Activated T-cell treated with anti-CD3 and anti-CD28 coated beads for 1 hour (primary cell): Measurements from ENCODE around the gene C16orf74.

ENCODE experiments used
- DNase-seq: peaks from one replicate; pipeline ENCODE4 v3.0.0-alpha.2; 2020; ENCODE audit warnings: low read depth

Gene C16orf74

DNA sequence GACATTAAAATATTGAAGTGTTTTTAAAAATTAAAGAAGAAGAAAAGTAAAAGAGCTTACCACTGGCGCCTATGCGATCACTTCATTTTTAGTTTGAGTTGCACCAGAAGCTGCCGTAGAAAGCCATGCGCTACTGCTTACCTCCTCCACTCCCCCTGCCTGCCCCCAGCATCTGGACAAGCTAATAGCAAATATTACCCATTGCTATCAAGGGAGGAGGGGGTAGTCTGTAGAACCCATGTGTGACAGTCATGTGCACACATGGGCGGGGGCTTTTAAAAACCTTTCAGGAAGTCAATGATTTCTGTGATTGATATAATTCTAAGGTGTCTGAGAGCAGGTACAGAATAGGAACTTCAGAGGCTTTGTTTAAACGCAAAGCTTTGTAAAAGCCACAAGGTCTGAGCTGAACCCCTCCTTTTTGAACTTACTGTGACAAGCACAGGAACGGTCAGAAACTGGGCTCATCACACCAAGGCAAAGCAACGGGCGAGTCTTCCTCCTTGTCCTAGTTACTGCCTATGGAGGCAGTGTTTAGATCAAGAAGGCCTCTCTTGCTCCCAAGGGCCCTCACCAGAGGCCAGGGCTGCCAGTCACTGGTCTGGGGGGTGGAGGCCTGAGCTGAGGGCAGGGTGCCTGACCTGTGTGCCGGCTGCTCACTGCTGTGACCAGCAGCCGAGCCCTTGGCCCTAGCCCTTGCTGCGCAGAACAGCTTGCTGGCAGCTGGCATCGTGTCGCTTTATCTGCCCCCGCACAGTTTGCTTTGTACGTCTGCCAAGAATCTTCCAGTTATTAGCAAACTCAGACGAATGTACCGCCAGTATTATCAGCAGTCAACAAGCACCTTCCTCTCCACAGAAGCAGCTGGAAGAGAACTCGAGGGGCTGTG, 77.1 kb downstream of the C16orf74 start:
- no peak for DNase-seq

DNA sequence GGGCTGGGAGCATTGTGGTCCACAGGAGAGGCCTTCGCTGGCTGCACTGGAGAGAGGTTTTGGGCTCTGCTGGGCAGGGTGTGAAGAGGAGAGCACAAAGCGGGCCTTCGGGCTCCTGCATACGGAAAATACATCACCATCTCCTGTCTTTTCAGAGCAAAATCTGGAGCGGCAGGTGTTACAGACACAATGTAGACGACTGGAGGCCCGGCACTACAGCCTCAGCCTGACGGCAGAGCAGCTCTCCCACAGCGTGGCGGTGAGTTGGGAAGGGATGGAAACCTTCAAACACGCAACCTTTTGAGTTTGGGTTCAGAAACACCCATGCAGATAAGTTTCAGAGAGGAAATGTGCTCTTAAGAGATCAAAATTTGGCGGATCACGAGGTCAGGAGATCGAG, 80.1 kb downstream of the C16orf74 start:
- DNase-seq, result no peak

DNA sequence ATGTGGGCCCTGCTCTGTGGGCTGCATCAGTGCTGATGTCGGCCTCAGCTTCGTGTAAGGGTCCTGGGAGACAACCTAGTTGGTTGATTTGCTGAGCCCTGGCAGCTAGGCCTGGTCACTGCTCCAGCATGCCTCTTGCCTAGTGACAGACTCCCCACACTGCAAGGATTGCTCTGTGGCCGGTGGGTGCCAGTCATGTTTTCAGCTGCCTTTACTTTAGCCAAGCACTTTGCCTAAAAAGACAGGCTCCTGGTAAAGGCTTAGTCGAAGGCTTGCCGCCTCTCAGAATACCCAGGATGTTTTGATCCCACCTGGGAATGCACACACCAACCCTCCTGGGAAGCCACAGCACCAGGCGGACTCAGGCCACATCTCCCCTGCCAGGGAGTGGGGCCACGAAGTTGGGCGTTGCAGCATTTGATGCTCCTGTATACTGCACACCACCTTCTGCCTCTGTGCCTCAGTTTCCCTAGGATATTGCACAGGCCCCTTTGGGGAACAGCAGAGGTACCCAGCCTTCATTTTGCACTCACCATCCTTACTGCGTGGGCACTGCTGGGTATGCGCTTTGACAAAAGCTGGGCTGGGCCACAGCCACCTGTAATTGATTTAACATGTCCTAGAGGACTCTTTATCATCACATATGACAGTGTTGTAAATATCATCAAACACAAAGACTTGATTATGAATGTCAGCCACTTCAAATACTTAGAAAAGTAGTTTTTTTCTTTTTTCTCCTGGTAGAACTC, 82.0 kb downstream of the C16orf74 start:
- no peak for DNase-seq

DNA sequence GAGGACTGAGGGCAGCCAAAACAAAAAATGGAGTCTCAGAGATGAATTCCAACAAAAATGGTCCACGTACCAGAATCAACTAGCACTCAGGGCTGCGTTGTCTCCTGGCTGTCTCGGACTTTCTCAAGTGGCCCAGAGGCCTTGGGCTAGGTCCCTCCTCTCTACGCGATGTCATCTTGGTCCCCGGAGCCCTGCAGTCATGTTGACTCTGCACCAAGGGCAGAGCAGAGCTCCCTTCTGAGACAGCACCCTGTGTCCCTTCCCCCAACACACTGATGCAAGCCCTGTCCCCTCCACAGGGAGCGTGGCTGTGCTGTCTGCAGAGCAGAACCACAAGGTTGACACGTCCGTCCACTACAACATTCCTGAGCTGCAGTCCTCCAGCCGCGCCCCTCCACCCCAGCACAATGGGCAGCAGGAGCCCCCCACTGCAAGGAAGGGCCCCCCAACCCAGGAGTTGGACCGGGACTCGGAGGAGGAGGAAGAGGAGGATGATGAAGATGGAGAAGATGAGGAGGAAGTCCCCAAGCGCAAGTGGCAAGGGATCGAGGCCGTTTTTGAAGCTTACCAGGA, 83.0 kb downstream of the C16orf74 start:
- no peak for DNase-seq

DNA sequence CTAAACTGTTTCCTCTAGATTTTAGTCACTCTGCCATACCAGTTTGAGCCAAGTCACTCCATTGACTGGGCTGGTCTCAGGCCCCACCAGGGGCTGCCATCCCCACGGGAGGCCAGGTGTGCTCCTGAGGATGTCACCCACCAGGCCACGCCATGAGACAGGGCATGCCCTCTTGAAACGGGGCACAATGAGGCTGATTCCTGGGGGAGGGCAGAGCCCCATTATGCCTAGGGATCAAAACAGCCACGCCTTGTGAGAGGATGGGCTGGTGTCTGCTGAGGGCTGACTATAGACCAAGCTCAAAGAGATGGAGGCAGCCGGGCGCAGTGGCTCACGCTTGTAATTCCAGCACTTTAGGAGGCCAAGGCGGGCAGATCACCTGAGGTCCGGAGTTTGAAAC, 83.6 kb downstream of the C16orf74 start:
- DNase-seq, result no peak

DNA sequence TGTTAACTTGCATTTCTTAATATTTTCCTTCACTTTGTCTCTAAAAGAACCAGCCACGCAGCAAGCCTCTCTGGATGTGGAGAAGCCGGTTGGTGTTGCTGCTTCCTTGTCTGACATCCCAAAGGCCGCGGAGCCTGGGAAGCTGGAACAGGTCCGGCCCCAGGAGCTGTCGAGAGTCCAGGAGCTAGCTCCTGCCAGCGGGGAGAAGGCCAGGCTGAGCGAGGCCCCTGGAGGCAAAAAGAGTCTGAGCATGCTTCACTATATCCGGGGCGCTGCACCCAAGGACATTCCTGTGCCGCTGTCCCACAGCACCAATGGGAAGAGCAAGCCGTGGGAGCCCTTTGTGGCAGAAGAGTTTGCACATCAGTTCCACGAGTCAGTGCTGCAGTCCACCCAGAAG, 85.0 kb downstream of the C16orf74 start:
- no peak for DNase-seq

DNA sequence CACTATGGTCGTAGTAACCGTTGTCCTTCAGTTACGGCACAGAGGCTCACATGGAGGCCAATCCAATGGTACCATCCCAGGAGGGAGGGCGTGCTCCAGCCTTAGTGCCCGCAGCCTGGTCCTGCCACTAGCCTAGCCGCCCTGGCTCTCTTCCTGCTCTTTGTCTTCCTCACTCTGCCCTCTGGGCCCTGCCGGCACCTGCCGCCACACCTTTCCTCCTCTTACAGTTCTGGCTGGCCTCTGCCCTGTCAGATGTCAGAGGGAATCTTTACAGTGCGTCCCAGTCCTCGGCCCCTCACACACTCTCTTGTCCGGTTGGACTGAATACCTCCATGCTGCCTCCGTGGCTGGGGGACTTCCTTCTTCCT, 85.5 kb downstream of the C16orf74 start:
- DNase-seq, result no peak

DNA sequence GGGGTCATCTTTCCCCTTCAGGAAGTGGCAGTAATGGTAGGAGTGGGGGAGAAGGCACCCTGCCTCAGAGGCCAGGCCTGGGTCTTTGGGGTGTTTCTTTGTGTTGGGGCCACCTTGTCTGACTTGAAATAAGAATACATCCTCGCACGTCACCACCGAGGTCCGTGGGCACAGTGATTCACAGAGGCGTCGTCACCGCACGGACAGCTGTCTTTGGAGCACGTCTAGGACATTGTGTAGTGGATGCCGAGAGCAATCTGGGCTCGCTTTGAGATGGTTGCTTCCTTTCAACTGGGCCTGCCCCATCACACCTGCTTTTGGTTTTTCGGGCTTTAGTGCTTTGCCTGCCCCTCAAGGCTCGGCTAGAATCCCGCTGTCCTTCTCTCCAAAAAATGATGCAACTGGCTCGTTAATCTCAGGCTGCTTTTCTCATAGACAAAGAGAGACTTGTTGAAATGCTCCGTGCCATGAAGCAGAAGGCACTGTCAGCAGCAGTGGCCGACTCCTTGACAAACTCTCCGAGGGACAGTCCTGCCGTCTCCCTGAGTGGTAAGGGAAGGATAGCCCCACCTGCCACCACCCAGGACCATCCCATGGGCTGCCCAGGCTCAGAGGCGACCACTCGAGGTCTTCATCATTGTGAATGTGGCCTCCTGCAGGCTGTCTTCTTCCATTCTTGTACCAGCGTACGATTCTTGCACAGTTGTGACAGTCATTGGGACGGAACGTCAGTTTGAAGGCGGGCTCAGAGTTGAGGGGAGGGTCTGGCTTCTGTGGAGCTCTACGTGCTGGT, 86.1 kb downstream of the C16orf74 start:
- DNase-seq, result no peak

DNA sequence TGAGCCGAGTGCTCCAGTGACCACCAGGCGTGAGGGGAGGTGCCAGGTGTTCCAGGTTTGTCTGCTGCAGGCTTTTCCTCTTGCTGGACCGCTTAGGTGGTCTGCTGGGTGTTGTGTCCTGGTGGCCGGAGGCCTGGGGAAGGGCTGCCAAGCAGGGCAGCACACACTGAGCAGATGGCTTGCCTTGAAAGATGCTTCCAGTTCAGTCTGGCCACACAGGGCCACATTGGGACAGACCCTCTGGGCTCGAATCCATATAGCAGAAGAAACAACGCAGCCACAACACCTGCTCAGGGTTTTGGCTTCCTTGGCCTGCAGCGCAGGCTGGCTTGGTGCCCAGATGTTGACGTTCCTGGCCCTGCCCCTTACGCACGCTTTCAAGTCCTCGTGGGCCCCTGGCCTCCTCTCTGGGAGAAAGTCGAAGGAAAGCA, 87.0 kb downstream of the C16orf74 start:
- no peak for DNase-seq

DNA sequence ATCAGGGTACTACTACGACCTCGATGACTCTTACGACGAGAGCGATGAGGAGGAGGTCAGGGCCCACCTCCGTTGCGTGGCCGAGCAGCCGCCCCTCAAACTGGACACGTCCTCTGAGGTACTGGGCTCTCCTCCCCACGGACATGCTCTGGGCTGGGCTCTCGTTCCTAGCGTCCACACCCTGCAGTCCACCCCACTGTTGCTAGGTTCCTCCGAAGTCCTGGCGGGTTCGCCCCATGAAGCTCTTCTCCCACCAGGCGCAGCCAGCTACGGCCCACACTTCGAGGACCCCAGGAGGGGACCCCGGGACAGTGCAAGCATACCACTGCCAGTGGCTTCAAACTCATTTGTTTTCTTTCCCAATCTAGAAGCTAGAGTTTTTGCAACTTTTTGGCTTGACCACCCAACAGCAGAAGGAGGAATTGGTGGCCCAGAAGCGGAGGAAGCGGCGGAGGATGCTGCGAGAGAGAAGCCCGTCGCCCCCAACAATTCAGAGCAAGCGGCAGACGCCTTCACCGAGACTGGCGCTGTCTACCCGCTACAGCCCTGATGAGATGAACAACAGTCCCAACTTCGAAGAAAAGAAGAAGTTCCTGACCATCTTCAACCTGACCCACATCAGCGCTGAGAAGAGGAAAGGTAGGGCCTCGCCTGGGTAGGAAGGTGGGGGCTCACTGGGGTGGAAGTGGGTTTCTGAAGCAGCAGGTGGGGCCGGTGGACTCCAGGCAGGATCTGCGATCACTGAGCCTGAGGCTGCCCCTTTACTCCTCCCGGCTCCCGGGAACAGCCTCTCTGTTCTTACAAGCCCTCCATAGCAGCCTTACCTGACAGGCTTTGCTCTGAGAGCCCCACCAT, 87.7 kb downstream of the C16orf74 start:
- no peak for DNase-seq

DNA sequence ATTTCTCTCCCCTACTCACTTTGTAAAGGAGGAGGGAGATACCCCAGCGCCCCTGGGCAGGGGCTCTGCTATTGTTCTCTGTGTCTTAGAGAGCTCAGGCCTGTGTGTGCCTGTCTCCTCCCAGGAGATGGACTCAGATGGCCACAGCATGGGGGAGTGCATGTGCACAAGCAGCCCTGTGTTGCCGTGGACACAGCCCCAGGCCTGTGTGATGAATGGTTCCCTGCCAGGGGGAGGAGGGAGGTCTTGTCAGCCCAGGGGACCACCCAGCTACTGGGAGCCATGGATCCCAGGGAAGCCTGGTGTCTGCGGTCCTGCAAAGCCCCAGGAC, 88.4 kb downstream of the C16orf74 start:
- DNase-seq, result no peak

DNA sequence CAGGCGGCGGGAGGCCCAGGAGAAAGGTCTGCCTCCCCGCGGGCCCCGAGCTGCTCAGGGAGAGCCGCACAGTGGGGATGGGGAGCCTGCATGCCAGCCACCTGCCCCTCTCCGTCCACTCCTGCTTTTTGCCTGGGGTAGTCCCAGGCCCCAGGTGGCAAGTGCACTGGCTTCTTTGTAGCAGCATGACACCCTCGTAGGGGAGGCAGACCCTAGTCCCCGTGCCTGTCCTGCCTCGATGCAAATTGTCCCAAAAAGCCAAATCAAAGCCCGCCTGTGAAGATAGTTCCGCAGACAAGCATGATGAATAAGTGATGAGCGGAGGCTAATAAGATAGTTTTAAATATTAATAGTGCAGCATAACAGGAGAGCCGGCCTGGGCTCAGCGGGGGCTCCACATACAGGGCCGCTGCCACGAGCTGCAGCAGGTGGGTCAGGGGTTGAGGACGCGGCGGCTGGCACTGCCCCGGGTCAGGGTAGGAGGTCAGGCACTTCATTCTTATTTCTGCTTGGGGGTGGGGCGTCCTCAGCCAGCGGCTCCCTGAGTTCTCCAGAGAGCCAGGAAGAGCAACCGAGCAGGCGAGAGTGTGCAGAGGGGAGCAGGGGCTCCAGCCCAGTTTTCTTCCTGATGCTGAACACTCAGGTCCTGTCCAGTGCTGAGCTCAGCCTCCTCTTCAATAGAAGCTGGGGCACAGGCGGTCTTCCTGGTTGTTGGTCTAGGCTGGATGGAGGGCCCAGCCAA, 89.0 kb downstream of the C16orf74 start:
- no peak for DNase-seq

DNA sequence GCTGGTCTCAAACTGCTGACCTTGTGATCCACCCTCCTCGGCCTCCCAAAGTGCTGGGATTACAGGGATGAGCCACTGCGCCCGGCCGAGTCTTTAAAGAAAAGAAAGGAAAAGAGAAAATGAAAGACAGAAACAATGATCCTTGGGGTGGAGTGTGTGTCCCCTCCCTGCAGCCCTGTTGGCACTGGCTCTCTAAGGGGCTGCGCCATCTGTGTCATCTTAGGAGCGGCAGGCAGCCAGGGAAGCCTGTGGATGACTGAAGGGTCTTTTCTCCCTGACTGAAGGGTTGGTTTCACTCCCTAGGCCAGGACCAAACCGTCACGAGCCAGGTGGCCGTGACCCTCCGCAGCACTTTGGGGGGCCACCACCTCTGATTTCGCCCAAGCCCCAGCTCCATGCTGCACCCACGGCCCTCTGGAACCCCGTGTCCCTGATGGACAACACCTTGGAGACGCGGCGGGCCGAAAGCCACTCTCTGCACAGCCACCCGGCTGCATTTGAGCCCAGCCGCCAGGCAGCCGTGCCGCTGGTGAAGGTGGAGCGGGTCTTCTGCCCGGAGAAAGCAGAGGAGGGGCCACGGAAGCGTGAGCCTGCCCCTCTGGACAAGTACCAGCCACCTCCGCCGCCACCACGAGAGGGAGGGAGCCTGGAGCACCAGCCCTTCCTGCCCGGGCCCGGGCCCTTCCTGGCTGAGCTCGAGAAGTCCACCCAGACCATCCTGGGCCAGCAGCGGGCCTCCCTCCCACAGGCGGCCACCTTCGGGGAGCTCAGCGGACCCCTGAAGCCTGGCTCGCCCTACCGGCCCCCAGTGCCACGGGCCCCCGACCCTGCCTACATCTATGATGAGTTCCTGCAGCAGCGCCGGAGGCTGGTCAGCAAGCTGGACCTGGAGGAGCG, 89.8 kb downstream of the C16orf74 start:
- DNase-seq, result no peak

DNA sequence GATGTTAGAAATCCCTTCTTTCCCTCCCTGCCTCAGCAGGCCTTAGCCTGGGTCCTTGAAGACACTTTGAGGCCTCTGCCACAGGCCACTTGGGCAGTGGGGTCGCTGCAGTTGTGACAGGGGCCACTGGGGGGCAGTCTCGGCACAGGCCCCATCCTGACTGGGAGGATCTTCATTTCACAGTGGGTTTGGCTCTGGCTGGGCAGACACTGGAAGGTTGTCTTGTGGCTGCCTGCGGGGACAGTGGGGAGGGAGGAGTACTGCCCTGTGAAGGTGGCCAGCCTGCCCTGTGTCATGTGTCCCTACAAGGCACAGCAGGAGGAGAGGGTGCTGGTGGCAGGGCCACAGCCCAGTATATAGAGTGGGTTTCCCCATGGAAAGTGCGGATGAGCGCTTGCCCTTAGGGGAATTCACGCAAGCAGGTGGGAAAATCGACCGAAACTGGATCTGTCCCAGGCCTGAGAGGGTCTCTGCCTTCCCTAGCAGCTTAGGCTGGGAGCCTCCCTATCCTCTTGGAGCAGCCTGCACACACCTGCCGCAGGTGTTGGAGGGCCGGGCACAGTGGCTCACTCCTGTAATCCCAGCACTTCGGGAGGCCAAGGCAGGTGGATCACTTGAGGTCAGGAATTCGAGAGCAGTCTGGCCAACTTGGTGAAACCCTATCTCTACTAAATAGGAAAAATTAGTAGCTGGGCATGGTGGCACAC, 90.9 kb downstream of the C16orf74 start:
- DNase-seq, result peak; percentile 52

DNA sequence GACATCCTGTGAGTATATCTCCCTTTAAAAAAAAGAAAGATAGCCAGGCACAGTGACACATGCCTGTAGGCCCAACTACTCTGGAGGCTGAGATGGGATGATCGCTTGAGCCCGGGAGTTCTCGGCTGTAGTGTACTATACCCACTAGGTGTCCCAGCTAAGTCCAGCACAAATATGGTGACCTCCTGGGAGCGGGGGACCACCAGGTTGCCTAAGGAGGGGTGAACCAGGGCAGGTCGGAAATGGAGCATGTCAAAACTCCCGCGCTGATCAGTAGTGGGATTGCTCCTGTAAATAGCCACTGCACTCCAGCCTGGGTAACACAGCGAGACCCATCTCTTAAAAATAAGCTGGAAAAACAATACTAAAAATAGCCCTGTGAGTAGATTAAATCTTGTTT, 91.6 kb downstream of the C16orf74 start:
- no peak for DNase-seq

DNA sequence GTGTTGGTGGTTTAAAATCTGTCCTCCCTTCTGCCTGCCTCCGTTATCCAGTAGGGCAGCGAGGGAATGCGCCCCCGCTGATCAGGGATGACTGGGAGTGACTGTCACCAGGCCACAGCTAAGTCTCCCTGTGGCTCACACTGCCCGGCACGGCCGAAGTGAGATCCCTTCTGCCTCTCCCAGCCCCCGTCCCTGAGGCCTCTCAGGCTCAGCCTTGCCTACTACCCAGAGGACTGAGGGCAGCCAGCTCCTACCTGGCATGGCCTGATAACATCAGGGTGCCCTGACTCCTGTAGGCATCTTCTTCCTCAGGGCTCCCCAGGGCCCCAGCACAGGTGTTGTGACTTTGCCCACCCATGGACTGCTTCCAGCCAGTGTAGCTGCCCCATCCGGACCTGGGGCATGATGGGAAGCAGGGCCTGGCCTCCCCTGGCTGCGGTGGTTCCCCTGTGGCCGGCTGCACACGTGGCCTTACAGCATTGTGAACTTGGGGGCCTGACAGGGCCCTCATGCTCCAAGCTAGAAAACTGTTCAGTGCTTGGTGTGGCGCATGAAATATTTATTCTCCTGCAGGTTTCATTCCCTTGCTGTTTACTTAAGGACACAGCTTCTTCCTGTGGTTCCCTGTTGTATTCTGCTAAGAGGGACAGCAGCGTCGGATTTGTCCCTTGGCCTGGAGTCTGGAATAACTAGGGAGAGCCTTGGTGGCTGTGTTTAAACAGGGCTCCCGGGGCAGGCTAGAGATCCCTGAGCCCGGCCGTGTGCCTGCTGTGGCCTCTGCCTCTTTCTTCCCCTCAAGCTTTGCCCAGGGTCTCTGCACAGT, 92.2 kb downstream of the C16orf74 start:
- no peak for DNase-seq

DNA sequence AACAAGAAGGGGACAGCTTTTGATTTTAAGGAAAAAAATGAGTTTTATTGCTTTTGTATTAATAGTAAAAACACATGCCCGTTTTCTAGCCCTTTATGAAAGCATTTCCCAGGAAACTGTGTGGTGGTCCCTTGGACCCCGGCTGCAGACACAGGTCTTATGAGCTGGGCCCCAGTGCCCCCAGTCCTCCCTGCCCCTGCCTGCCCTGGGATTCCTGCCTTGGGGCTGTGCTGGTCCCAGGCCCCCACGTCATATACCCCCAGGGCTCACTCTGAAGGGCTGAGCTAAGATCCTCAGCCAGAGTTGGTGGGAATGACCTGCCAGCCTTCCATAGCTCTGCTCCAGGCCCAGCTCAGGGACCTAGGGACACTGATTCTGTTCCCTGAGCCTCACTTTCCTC, 92.9 kb downstream of the C16orf74 start:
- DNase-seq, result no peak
